OCI-LY3 (cell line): ENCODE data around the gene TAS2R60.

Source experiments
- EZH2phosphoT487 ChIP-seq: fragments of 200-600 bp; shearing (Covaris generic); IDR thresholded peaks from 2 replicates; pipeline ENCODE4 v1.6.1; 2018; ENCODE audit warnings: antibody characterized with exemption, mixed run types, low read depth
- TF ChIP-seq, protein P1 (sequence below): fragments of 200-600, 300-600 bp; sonication (generic); IDR thresholded peaks from 2 replicates; pipeline ENCODE4 v1.5.1; 2014; ENCODE audit warnings: antibody characterized with exemption, low read length, low read depth

DNA sequence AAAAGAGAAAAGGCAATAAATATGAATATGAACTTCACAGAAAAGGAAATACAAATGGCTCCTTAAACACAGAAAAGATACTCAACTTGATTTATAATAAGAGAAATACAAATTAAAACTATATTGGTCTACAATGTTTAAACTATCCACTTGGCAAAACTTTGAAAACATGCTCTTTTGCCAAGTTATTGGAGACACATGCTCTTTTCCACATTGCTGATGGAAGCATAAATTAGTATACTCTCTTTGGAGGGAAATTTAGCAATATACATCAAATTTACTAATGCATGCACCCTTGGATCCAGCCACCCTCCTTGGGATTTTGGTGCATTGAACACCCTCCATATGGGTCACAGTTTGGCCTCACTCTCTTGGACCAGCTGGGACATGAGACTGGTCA, 7.9 kb downstream of the TAS2R60 start:
- TF ChIP-seq, protein P1, sequence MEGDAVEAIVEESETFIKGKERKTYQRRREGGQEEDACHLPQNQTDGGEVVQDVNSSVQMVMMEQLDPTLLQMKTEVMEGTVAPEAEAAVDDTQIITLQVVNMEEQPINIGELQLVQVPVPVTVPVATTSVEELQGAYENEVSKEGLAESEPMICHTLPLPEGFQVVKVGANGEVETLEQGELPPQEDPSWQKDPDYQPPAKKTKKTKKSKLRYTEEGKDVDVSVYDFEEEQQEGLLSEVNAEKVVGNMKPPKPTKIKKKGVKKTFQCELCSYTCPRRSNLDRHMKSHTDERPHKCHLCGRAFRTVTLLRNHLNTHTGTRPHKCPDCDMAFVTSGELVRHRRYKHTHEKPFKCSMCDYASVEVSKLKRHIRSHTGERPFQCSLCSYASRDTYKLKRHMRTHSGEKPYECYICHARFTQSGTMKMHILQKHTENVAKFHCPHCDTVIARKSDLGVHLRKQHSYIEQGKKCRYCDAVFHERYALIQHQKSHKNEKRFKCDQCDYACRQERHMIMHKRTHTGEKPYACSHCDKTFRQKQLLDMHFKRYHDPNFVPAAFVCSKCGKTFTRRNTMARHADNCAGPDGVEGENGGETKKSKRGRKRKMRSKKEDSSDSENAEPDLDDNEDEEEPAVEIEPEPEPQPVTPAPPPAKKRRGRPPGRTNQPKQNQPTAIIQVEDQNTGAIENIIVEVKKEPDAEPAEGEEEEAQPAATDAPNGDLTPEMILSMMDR = no peak
- TF ChIP-seq EZH2phosphoT487 = no peak
